GM12891 (cell line): ENCODE results near the gene TARS1.

Experiments used
- DNase-seq: peaks from one replicate; pipeline ENCODE4 v3.0.0; 2011; ENCODE audit warnings: low spot score; ENCODE audit not compliant: insufficient read length
- FAIRE-seq: peaks from 2 replicates; lab custom pipeline; 2011; peaks lifted over from hg19 to GRCh38; lab: Jason Lieb, UNC
- PAX5 ChIP-seq: IDR thresholded peaks from 2 replicates; pipeline ENCODE4 v1.6.1; 2011; ENCODE audit warnings: low read length, moderate library complexity, mild to moderate bottlenecking; ENCODE audit not compliant: insufficient read depth, severe bottlenecking
- POLR2A ChIP-seq: IDR thresholded peaks from 2 replicates; pipeline ENCODE4 v1.6.1; 2011; ENCODE audit warnings: low read depth, low read length, control low read depth
- POLR2AphosphoS5 ChIP-seq: IDR thresholded peaks from 2 replicates; pipeline ENCODE4 v1.6.1; 2011; ENCODE audit warnings: low read depth, low read length, control low read depth
- POU2F2 ChIP-seq: IDR thresholded peaks from 2 replicates; pipeline ENCODE4 v1.6.1; 2011; ENCODE audit warnings: low read depth, mild to moderate bottlenecking, control low read depth, low read length, moderate library complexity
- SPI1 ChIP-seq: IDR thresholded peaks from 2 replicates; pipeline ENCODE4 v1.6.1; 2011; ENCODE audit warnings: low read depth, low read length, control low read depth
- TAF1 ChIP-seq: IDR thresholded peaks from 2 replicates; pipeline ENCODE4 v1.6.1; 2011; ENCODE audit warnings: low read depth, low read length, control low read depth

The TARS1 gene

DNA sequence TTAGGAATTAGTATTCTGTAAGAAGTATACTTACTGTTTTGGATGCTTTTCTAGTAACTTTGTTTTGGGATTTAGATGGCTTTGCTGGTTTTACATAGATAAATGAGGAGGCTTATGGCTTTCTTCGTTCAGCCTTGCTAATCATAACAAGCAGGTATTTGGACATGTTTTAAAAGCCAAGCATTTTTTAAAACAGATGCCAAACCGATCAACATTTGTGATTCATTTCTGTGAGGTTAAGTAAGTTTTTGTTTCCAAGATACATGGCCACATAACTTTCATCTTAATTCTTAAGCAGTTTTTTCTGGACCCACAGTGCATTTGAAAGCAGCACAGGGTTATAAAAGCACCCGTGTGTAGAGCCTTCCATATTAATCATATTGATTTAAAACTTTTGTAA is 21.7 kb downstream of the TARS1 start:
- FAIRE-seq (no peak), DNase-seq (no peak)
- no peak for TF ChIP-seq TAF1

DNA sequence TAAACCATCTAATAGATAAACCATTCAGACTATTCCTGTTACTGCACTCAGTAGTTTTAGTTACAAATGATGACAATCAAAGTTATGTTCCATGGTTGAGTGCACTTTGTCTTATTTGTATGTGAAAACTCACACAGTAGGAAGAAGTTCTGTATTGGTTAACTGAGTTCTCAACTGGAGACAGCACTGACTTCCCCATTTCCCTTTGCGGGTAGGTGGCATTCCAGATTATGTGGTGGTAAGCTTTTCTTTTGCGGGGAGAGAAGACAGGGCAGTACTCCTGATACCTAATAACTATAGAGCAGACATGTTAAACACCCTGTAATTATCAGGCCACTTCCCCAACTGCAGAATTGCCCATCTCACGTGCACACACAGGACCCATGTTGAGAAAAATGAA is 24.4 kb downstream of the TARS1 start:
- FAIRE-seq (no peak), DNase-seq (no peak)
- TF ChIP-seq POLR2AphosphoS5 (no peak), SPI1 (no peak), TAF1 (no peak), POLR2A (no peak), POU2F2 (no peak), PAX5 (no peak)

- peak; percentile 35; the same call in 1 of the 2 replicates for TF ChIP-seq POLR2AphosphoS5
- no peak for TF ChIP-seq PAX5
- DNase-seq (no peak), FAIRE-seq (peak; percentile 9)
These were observed 28.1 kb downstream of the TARS1 start for GRCh38 chr5:33468775-33469435.

- peak; percentile 19; the same call in 1 of the 2 replicates for TF ChIP-seq POLR2AphosphoS5
- TF ChIP-seq POLR2A, result no peak
- DNase-seq (no peak), FAIRE-seq (no peak)
These were observed 29.8 kb downstream of the TARS1 start for GRCh38 chr5:33470544-33470943.

DNA sequence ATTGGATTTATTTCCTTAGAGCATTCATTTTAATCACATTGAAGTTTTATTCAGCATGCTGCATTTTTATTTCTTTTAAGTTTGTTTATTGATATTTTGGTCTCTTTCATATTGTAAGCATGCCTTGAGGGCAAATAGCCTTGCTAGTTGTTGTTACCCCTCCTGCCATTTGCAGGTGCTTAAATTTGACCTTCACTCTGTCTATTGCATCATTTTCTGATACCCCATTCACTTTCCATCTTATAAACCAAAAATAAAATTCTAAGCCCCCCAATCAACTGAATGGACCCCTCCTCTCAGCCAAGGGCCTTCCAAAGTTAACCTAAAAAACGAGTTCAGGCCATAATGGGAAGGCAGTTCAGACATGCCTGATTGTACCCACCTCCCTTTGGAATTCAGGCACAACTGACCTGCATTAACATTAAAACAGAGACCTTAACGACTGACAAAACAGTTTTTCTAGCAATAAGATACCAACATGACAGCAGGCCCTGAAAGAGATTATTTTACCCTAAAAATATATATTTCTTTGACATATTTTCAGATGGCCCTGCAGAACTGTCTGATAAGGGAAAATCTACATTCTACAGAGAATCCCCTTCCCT is 32.1 kb downstream of the TARS1 start:
- no peak for FAIRE-seq
- DNase-seq, result no peak
- TF ChIP-seq POLR2AphosphoS5 (no peak), PAX5 (no peak), TAF1 (no peak), POLR2A (no peak), POU2F2 (no peak), SPI1 (no peak)

- TF ChIP-seq POU2F2 (no peak), PAX5 (no peak), SPI1 (no peak), POLR2A (no peak), TAF1 (no peak), POLR2AphosphoS5 (no peak)
- FAIRE-seq, result no peak
- DNase-seq, result no peak
These were observed 33.2 kb downstream of the TARS1 start for GRCh38 chr5:33474004-33474403.

- DNase-seq (no peak), FAIRE-seq (no peak)
- TF ChIP-seq SPI1 (no peak), POU2F2 (no peak), POLR2A (no peak), POLR2AphosphoS5 (no peak), PAX5 (no peak), TAF1 (no peak)
These were observed 34.2 kb downstream of the TARS1 start for GRCh38 chr5:33474931-33475499.

DNA sequence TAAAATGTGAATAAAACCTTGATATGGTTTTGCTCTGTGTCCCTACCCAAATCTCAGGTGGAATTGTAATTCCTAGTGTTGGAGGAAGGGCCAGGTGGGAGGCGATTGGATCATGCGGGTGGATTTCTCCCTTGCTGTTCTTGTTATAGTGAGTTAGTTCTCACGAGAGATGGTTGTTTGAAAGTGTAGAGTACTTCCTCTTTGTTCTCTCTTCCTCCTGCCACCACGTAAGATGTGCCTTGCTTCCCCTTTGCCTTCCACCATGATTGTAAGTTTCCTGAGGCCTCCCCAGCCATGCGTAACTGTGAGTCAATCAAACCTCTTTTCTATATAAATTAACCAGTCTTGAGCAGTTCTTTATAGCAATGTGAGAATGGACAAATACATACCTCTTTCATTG is 34.9 kb downstream of the TARS1 start:
- DNase-seq (no peak), FAIRE-seq (no peak)
- TF ChIP-seq TAF1 (no peak), PAX5 (no peak), SPI1 (no peak)

- FAIRE-seq (no peak), DNase-seq (no peak)
- TF ChIP-seq PAX5 (no peak), TAF1 (no peak), SPI1 (no peak), POLR2A (no peak), POU2F2 (no peak), POLR2AphosphoS5 (no peak)
These were observed 36.2 kb downstream of the TARS1 start for GRCh38 chr5:33476992-33477391.

DNA sequence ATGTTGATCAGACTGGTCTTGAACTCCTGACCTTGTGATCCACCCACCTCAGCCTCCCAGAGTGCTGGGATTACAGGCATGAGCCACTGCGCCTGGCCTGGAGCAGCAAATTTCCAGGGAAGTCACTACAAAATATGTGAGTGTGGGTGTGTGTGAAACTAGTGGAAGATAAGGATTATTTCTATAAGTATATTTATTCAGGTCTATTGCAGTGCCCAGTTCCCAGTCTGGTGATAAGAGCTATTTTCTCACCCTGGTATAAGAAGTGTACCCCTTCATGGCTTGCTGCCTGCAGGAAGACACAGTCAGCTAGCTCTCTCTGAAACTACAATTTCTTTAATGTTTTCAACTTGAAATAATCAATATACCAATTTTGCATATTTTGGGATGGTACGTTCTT is 37.1 kb downstream of the TARS1 start:
- no peak for FAIRE-seq
- no peak for TF ChIP-seq POU2F2
- TF ChIP-seq SPI1, result no peak
- TF ChIP-seq TAF1, result no peak
- no peak for TF ChIP-seq POLR2AphosphoS5
- no peak for TF ChIP-seq POLR2A
- no peak for TF ChIP-seq PAX5
- no peak for DNase-seq

DNA sequence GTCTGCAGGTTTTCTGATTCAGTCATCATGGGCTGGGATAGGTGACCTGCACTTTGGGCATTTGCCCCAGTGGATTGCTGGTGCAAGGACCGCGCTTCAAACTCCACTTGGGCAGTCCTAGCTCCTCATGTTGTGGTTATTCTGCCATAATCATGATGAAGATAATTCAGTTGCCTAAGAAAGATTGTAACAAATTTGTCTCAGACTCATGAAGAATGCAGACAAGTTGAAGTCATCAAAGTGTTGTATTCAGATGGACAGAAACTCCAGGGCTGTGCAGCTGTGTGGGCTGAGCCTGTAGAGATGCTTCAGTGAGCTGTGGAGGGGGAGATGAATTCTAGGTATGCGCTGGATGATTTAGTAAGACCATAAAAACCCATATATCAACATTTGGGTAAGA is 38.5 kb downstream of the TARS1 start:
- TF ChIP-seq SPI1 (no peak), POLR2AphosphoS5 (no peak), POLR2A (no peak), PAX5 (no peak), TAF1 (no peak), POU2F2 (no peak)
- FAIRE-seq (no peak), DNase-seq (no peak)
